ENCODE data around the gene SH3GLB1. TPM values are rescaled to one million over a fixed set of nuclear protein-coding genes. Genes with fewer than 3 reads are reported as not detected.

SH3GLB1 gene
- total and polyA plus RNA-seq, 10 of the 15 experiments (the other 5 are each of a cell fraction or from before 2014, with no cell fraction given): 18.0 to 59.0 (median 36.5) TPM

- intact Hi-C loops (cut with micrococcal nuclease; ENCODE audit: unreplicated experiment): no loop called here
- ATAC-seq: no peak
Observed at GRCh38 chr1:86718786-86719185, 14.4 kb downstream of the SH3GLB1 start.

More at GRCh38 chr1:86718786-86719185, 14.4 kb downstream of the SH3GLB1 start:
- H3K27me3 ChIP-seq (replicated peaks in 1 of 2; ENCODE audit: control insufficient read depth in 2 of 2, insufficient read depth in 2 of 2, low read length in 1 of 2): no peaks in the 10 kb centered on the region
- H3K4me2 ChIP-seq (ENCODE audit: control insufficient read depth, insufficient read depth): no peak overlapping the region
- H3K27ac ChIP-seq (ENCODE audit: control insufficient read depth, insufficient read depth): no peak overlapping the region
- H3K79me2 ChIP-seq (ENCODE audit: control insufficient read depth, insufficient read depth, low read length): peaks cover 24% of the 10 kb centered on the region
- DNase-seq (ENCODE audit: low read depth, low spot score) (no peak), FAIRE-seq (no peak)
- no peak overlapping the region for H2AFZ ChIP-seq (ENCODE audit: control insufficient read depth, low read depth, low read length)
- H3K4me1 ChIP-seq (ENCODE audit: control insufficient read depth, insufficient read depth, low read length): peaks cover 3% of the 10 kb centered on the region; the same call in 1 of the 2 replicates
- ChIA-PET POLR2A (interaction anchor here (6.2 kb wide), 1 partner anchor 13 kb away, joined by 45 read pairs; the partner anchor contains the start of gene SH3GLB1), RAD21 (ENCODE audit: unreplicated experiment) (interaction anchor here (2.4 kb wide), 1 partner anchor 12 kb away, joined by 6 read pairs; no protein-coding TSS in a partner anchor), CTCF (interaction anchor here (0.6 to 8.2 kb wide), 5 partner anchors 12 to 907 kb away, joined by 3 to 87 read pairs (median 7); partner anchors contain the start of gene SH3GLB1), SMC1A (ENCODE audit: uncharacterized antibody, unreplicated experiment) (interaction anchor here (3.8 to 7.0 kb wide), 2 partner anchors 10 to 14 kb away, joined by 23 to 52 read pairs; partner anchors contain the start of gene SH3GLB1)
- peaks cover 3% of the 10 kb centered on the region; the same call in 1 of the 2 replicates for H4K20me1 ChIP-seq (ENCODE audit: control insufficient read depth, insufficient read depth)
- no peak overlapping the region for H3K9ac ChIP-seq (ENCODE audit: control insufficient read depth, insufficient read depth, low read length)
- WGBS (ENCODE audit: insufficient coverage, insufficient replicate concordance, low lambda C conversion rate, missing lambda C conversion rate): 90% methylated on average over 2 of the region's 2 CpGs
- H3K9me3 ChIP-seq (replicated peaks; ENCODE audit: control insufficient read depth, insufficient read depth, low read length): no peaks in the 10 kb centered on the region
- TF ChIP-seq ETV6 (conservative IDR thresholded peaks at IDR 0.05 in 1 of 2, IDR thresholded peaks at IDR 0.05 in 1 of 2; ENCODE audit: borderline replicate concordance in 1 of 2, low read depth in 1 of 2): no peak
- TF ChIP-seq CHD1 (IDR thresholded peaks at IDR 0.05; ENCODE audit: low read depth, low read length): no peak
- TF ChIP-seq NR2C1 (IDR thresholded peaks at IDR 0.05): no peak
- no peak for TF ChIP-seq NR2C2 (IDR thresholded peaks at IDR 0.05; ENCODE audit: borderline replicate concordance, control insufficient read depth, insufficient read length, low read depth)
- TF ChIP-seq KDM1A (IDR thresholded peaks at IDR 0.05; ENCODE audit: borderline replicate concordance): no peak
- TF ChIP-seq NR2F1 (conservative IDR thresholded peaks at IDR 0.05): no peak
- TF ChIP-seq BHLHE40 (IDR thresholded peaks at IDR 0.05; ENCODE audit: borderline replicate concordance in 1 of 2, low read depth in 2 of 2, low read length in 1 of 2): no peak
- TF ChIP-seq BCL3 (IDR thresholded peaks at IDR 0.05; ENCODE audit: borderline replicate concordance, insufficient read depth, low read depth, low read length, poor library complexity, severe bottlenecking): no peak
- peaks cover 0 to 14% of the 10 kb centered on the region in 2 experiments; a peak in 3 of 4 replicates for H3K36me3 ChIP-seq (ENCODE audit: control insufficient read depth in 2 of 2, insufficient read depth in 2 of 2, low read length in 1 of 2)
- in situ Hi-C loops (cut with MboI): no loop called here
- no peak overlapping the region for H3K4me3 ChIP-seq
- no TSS peak for BruUV-seq (replicated peaks)
